Activated T-helper 1 cell treated with anti-CD3 and anti-CD28 coated beads, Interleukin-12 subunit alpha, Interleukin-12 subunit beta, Interleukin-2, Interleukin-4 antibody, amounts not matched to agents 30 ng/mL and 10 ng/mL and 1 ng/mL, durations not matched to agents 14 hours and 24 hours and 36 hours (primary cell): ENCODE results near the gene RPS14. TPM values are rescaled to one million over a fixed set of nuclear protein-coding genes. Genes with fewer than 3 reads are reported as not detected.

Experiments
- DNase-seq: peaks from one replicate; pipeline ENCODE4 v3.0.0; 2021; ENCODE audit warnings: low spot score
- H3K27ac Mint-ChIP-seq: one replicate; pipeline ENCODE4 v1.8.0; 2021; ENCODE audit warnings: mild to moderate bottlenecking, mixed read lengths
- H3K27me3 Mint-ChIP-seq: one replicate; pipeline ENCODE4 v1.8.0; 2022; ENCODE audit warnings: mild to moderate bottlenecking, moderate library complexity, mixed read lengths; ENCODE audit not compliant: insufficient read depth
- H3K36me3 Mint-ChIP-seq: one replicate; pipeline ENCODE4 v1.8.0; 2021; ENCODE audit warnings: low read depth, mixed read lengths
- H3K4me1 Mint-ChIP-seq: one replicate; pipeline ENCODE4 v1.8.0; 2021; ENCODE audit warnings: low read depth, mixed read lengths
- H3K4me3 Mint-ChIP-seq: one replicate; pipeline ENCODE4 v1.8.0; 2021; ENCODE audit warnings: mild to moderate bottlenecking, moderate library complexity, mixed read lengths
- H3K9me3 Mint-ChIP-seq: one replicate; pipeline ENCODE4 v1.8.0; 2021; ENCODE audit warnings: mixed read lengths
- intact Hi-C: fragments of 100-400 bp; cut with micrococcal nuclease; formaldehyde crosslinking; loops from one replicate; pipeline ENCODE4 v1.15.1; 2024
- total RNA-seq: library from RNA; stranded (reverse); gene quantifications from 2 replicates; pipeline ENCODE4 v1.2.3, GENCODE V29; 2022

Gene RPS14
- total RNA-seq, 1 donor from 2014 or later = 2,328 TPM

- Mint-ChIP-seq H3K27me3 (peaks cover 2% of the 10 kb centered on the region), H3K9me3 (no peaks in the 10 kb centered on the region), H3K4me3 (peak overlapping the region; percentile 92), H3K27ac (peak overlapping the region; percentile 100), H3K4me1 (peaks cover 40% of the 10 kb centered on the region), H3K36me3 (peaks cover 44% of the 10 kb centered on the region)
- intact Hi-C loops = loop anchor here (1.0 to 2.0 kb wide), 7 partner anchors 13 to 1322 kb away; partner anchors contain the start of genes CD74, G3BP1, HMGXB3 and IRGM
- no peak for DNase-seq
These were observed 505 bp downstream of the RPS14 start for GRCh38 chr5:150448952-150449516.

GRCh38 chr5:150448334-150448733 lies 1.2 kb downstream of the RPS14 start:
- H3K36me3 Mint-ChIP-seq = peaks cover 51% of the 10 kb centered on the region
- intact Hi-C loops = loop anchor here (2.0 kb wide), 1 partner anchor 448 kb away; the partner anchor contains the start of genes HMGXB3 and TIGD6
- H3K9me3 Mint-ChIP-seq = no peaks in the 10 kb centered on the region
- H3K27ac Mint-ChIP-seq = peak overlapping the region; percentile 100
- H3K4me1 Mint-ChIP-seq = peaks cover 40% of the 10 kb centered on the region
- no peak for DNase-seq
- peak overlapping the region; percentile 92 for H3K4me3 Mint-ChIP-seq
- peaks cover 2% of the 10 kb centered on the region for H3K27me3 Mint-ChIP-seq

GRCh38 chr5:150447188-150447587 lies 2.4 kb downstream of the RPS14 start:
- Mint-ChIP-seq H3K27me3 (peaks cover 2% of the 10 kb centered on the region), H3K4me1 (peaks cover 40% of the 10 kb centered on the region), H3K36me3 (peaks cover 57% of the 10 kb centered on the region), H3K27ac (peak overlapping the region; percentile 100), H3K9me3 (no peaks in the 10 kb centered on the region), H3K4me3 (peak overlapping the region; percentile 92)
- intact Hi-C loops = no loop called here
- DNase-seq = no peak

GRCh38 chr5:150446583-150446982 lies 3.0 kb downstream of the RPS14 start:
- peaks cover 40% of the 10 kb centered on the region for H3K4me1 Mint-ChIP-seq
- intact Hi-C loops = no loop called here
- peaks cover 57% of the 10 kb centered on the region for H3K36me3 Mint-ChIP-seq
- peak overlapping the region; percentile 92 for H3K4me3 Mint-ChIP-seq
- no peak for DNase-seq
- no peaks in the 10 kb centered on the region for H3K9me3 Mint-ChIP-seq
- H3K27me3 Mint-ChIP-seq = peaks cover 2% of the 10 kb centered on the region
- H3K27ac Mint-ChIP-seq = peak overlapping the region; percentile 78

GRCh38 chr5:150446088-150446487 lies 3.5 kb downstream of the RPS14 start:
- peaks cover 2% of the 10 kb centered on the region for H3K27me3 Mint-ChIP-seq
- H3K4me1 Mint-ChIP-seq = peaks cover 40% of the 10 kb centered on the region
- peak overlapping the region; percentile 78 for H3K27ac Mint-ChIP-seq
- no peaks in the 10 kb centered on the region for H3K9me3 Mint-ChIP-seq
- H3K36me3 Mint-ChIP-seq = peaks cover 57% of the 10 kb centered on the region
- intact Hi-C loops = no loop called here
- DNase-seq = no peak
- H3K4me3 Mint-ChIP-seq = peak overlapping the region; percentile 92

GRCh38 chr5:150444770-150445169 lies 4.8 kb downstream of the RPS14 start:
- Mint-ChIP-seq H3K27me3 (peaks cover 2% of the 10 kb centered on the region), H3K4me1 (peaks cover 35% of the 10 kb centered on the region), H3K27ac (no peak overlapping the region), H3K4me3 (no peak overlapping the region), H3K9me3 (no peaks in the 10 kb centered on the region), H3K36me3 (peaks cover 59% of the 10 kb centered on the region)
- no peak for DNase-seq
- intact Hi-C loops = no loop called here

- H3K27ac Mint-ChIP-seq = no peak overlapping the region
- peaks cover 31% of the 10 kb centered on the region for H3K4me1 Mint-ChIP-seq
- H3K9me3 Mint-ChIP-seq = no peaks in the 10 kb centered on the region
- H3K36me3 Mint-ChIP-seq = peaks cover 50% of the 10 kb centered on the region
- intact Hi-C loops = no loop called here
- DNase-seq = no peak
- H3K27me3 Mint-ChIP-seq = no peaks in the 10 kb centered on the region
- no peak overlapping the region for H3K4me3 Mint-ChIP-seq
These were observed 6.1 kb downstream of the RPS14 start for GRCh38 chr5:150443242-150444075.

GRCh38 chr5:150442699-150443080 lies 6.8 kb downstream of the RPS14 start:
- no peaks in the 10 kb centered on the region for H3K9me3 Mint-ChIP-seq
- H3K4me3 Mint-ChIP-seq = no peak overlapping the region
- intact Hi-C loops = no loop called here
- DNase-seq = no peak
- H3K27me3 Mint-ChIP-seq = peaks cover 2% of the 10 kb centered on the region
- peaks cover 43% of the 10 kb centered on the region for H3K36me3 Mint-ChIP-seq
- H3K4me1 Mint-ChIP-seq = peaks cover 23% of the 10 kb centered on the region
- no peak overlapping the region for H3K27ac Mint-ChIP-seq

- peaks cover 17% of the 10 kb centered on the region for H3K4me1 Mint-ChIP-seq
- no peak for DNase-seq
- no peaks in the 10 kb centered on the region for H3K9me3 Mint-ChIP-seq
- peak overlapping the region; percentile 25 for H3K27ac Mint-ChIP-seq
- H3K36me3 Mint-ChIP-seq = peaks cover 36% of the 10 kb centered on the region
- intact Hi-C loops = no loop called here
- peaks cover 2% of the 10 kb centered on the region for H3K27me3 Mint-ChIP-seq
- no peak overlapping the region for H3K4me3 Mint-ChIP-seq
These were observed 7.5 kb downstream of the RPS14 start for GRCh38 chr5:150441813-150442698.

GRCh38 chr5:150440948-150441812 lies 8.4 kb downstream of the RPS14 start:
- peak overlapping the region; percentile 25 for H3K27ac Mint-ChIP-seq
- H3K27me3 Mint-ChIP-seq = peaks cover 2% of the 10 kb centered on the region
- no peak for DNase-seq
- intact Hi-C loops = no loop called here
- no peaks in the 10 kb centered on the region for H3K9me3 Mint-ChIP-seq
- no peak overlapping the region for H3K4me3 Mint-ChIP-seq
- H3K36me3 Mint-ChIP-seq = peaks cover 28% of the 10 kb centered on the region
- peaks cover 14% of the 10 kb centered on the region for H3K4me1 Mint-ChIP-seq

GRCh38 chr5:150438873-150439546 lies 10.5 kb downstream of the RPS14 start:
- Mint-ChIP-seq H3K27ac (no peak overlapping the region), H3K27me3 (peaks cover 2% of the 10 kb centered on the region), H3K9me3 (no peaks in the 10 kb centered on the region), H3K36me3 (peaks cover 15% of the 10 kb centered on the region), H3K4me1 (peaks cover 12% of the 10 kb centered on the region), H3K4me3 (no peak overlapping the region)
- no peak for DNase-seq
- intact Hi-C loops = no loop called here
